GM23248 (cell line): ENCODE data around the gene ARFGEF2. TPM values are rescaled to one million over a fixed set of nuclear protein-coding genes. Genes with fewer than 3 reads are reported as not detected.

Source experiments
- DNase-seq: peaks from one replicate; pipeline ENCODE4 v3.0.0-alpha.2; 2015
- H2AFZ ChIP-seq: fragments of 200-600 bp; sonication (generic); 2 replicates; pipeline ENCODE4 v1.6.1; 2016; ENCODE audit warnings: antibody characterized with exemption
- H3F3A ChIP-seq: fragments of 200-600 bp; sonication (generic); 2 replicates; pipeline ENCODE4 v1.6.1; 2016; ENCODE audit warnings: mild to moderate bottlenecking, antibody characterized with exemption, mixed run types; ENCODE audit not compliant: insufficient read depth
- H3K27ac ChIP-seq: fragments of 200-600 bp; sonication (generic); 2 replicates; pipeline ENCODE4 v1.5.1; 2016; ENCODE audit warnings: mild to moderate bottlenecking
- H3K27me3 ChIP-seq: fragments of 200-600 bp; sonication (generic); replicated peaks from 2 replicates; pipeline ENCODE4 v1.6.1; 2016; ENCODE audit warnings: mild to moderate bottlenecking; ENCODE audit not compliant: insufficient read depth
- H3K36me3 ChIP-seq: fragments of 200-600 bp; sonication (generic); 2 replicates; pipeline ENCODE4 v1.6.1; 2016; ENCODE audit warnings: low read depth, mild to moderate bottlenecking
- H3K4me1 ChIP-seq: fragments of 200-600 bp; sonication (generic); 2 replicates; pipeline ENCODE4 v1.6.1; 2016; ENCODE audit warnings: mild to moderate bottlenecking; ENCODE audit not compliant: insufficient read depth
- H3K4me2 ChIP-seq: fragments of 200-600 bp; sonication (generic); one replicate; pipeline ENCODE4 v1.6.1; 2016; ENCODE audit warnings: mild to moderate bottlenecking; ENCODE audit not compliant: unreplicated experiment
- H3K4me3 ChIP-seq: fragments of 200-600 bp; sonication (generic); 2 replicates; pipeline ENCODE4 v1.5.1; 2016; ENCODE audit warnings: mild to moderate bottlenecking
- H3K79me2 ChIP-seq: fragments of 200-600 bp; sonication (generic); 2 replicates; pipeline ENCODE4 v1.6.1; 2016; ENCODE audit warnings: mild to moderate bottlenecking; ENCODE audit not compliant: insufficient read depth
- H3K9ac ChIP-seq: fragments of 200-600 bp; sonication (generic); 2 replicates; pipeline ENCODE4 v1.6.1; 2016; ENCODE audit warnings: mild to moderate bottlenecking
- H3K9me2 ChIP-seq: fragments of 200-600 bp; sonication (generic); 2 replicates; pipeline ENCODE4 v1.6.1; 2016; ENCODE audit warnings: mixed run types, mild to moderate bottlenecking, moderate library complexity; ENCODE audit not compliant: insufficient read depth
- H3K9me3 ChIP-seq: fragments of 200-600 bp; sonication (generic); one replicate; pipeline ENCODE4 v1.6.1; 2017; ENCODE audit warnings: low read depth
- H4K20me1 ChIP-seq: fragments of 200-600 bp; sonication (generic); 2 replicates; pipeline ENCODE4 v1.6.0; 2016; ENCODE audit not compliant: insufficient read depth
- EZH2 ChIP-seq: fragments of 200-600 bp; sonication (generic); IDR thresholded peaks from 2 replicates; pipeline ENCODE4 v1.6.1; 2018; ENCODE audit warnings: antibody characterized with exemption, mild to moderate bottlenecking; ENCODE audit not compliant: insufficient read depth, poor library complexity, severe bottlenecking
- EZH2phosphoT487 ChIP-seq: fragments of 200-600 bp; sonication (generic); IDR thresholded peaks from 2 replicates; pipeline ENCODE4 v1.6.1; 2018; ENCODE audit warnings: antibody characterized with exemption, moderate library complexity, mild to moderate bottlenecking, low read depth; ENCODE audit not compliant: insufficient read depth
- WGBS, 2 experiments: methylation state at CpG; one replicate each; pipeline ENCODE4 v1.1.6; 2015 to 2017; ENCODE audit warnings: low lambda C conversion rate in 2 of 2, low coverage in 1 of 2; ENCODE audit errors: missing lambda C conversion rate in 2 of 2; 5-methylcytosine and 5-hydroxymethylcytosine counted together
- in situ Hi-C: fragments of 300-500 bp; cut with MboI; formaldehyde crosslinking; loops from 2 replicates; pipeline ENCODE4 v1.15.0; 2020
- polyA plus RNA-seq: library from polyadenylated mRNA; unstranded; fragments of >200 nt; fragmentation: Nextera tagmentation; extraction: Ambion mirVana; gene quantifications from 2 replicates; pipeline ENCODE4 v1.2.1, GENCODE V29; 2016
- total RNA-seq: library from RNA; depleted of rRNA; stranded (reverse); fragments of >200 nt; shearing (Covaris generic); gene quantifications from 2 replicates; pipeline ENCODE4 v1.2.3, GENCODE V29; 2014

ARFGEF2 gene
- total and polyA plus RNA-seq, 2 experiments from 2014 or later, result 7.0 to 30.6 TPM

DNA sequence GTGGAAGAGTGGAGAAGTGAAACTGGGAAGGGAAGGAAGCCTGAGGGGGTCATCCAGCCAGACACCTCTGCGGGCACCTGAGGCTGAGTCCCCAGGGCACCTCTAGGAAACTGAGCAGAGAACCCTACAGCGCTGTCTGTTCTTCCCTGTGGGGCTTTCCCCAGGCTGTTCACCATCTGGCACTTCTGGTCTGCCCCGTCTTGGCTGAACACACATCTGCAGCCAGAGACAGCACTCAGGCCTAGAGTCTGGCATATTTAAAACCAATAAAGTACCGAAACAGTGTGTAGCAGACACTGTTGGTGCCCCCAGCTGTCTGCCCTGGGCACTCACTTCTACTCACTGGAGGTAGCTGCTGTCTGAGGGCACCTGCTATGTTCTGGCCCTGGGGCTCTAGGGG is 9.4 kb upstream of the ARFGEF2 start:
- Histone ChIP-seq H3K9me3 (no peaks in the 10 kb centered on the region), H4K20me1 (no peaks in the 10 kb centered on the region), H3K79me2 (no peaks in the 10 kb centered on the region), H3K36me3 (no peaks in the 10 kb centered on the region), H3K4me3 (no peak overlapping the region), H2AFZ (no peak overlapping the region), H3K9ac (no peak overlapping the region), H3K4me1 (no peaks in the 10 kb centered on the region), H3K27me3 (peaks cover 10% of the 10 kb centered on the region; the same call in 1 of the 2 replicates), H3K27ac (no peak overlapping the region), H3F3A (no peaks in the 10 kb centered on the region), H3K9me2 (no peaks in the 10 kb centered on the region), H3K4me2 (no peak overlapping the region)
- no peak for DNase-seq
- TF ChIP-seq EZH2 (no peak), EZH2phosphoT487 (no peak)
- 55 to 65% methylated on average over 4 of the region's 4 CpGs for WGBS, 2 experiments
- in situ Hi-C loops, result loop anchor here (25.0 kb wide), 1 partner anchor 1250 kb away; no protein-coding TSS in a partner anchor

DNA sequence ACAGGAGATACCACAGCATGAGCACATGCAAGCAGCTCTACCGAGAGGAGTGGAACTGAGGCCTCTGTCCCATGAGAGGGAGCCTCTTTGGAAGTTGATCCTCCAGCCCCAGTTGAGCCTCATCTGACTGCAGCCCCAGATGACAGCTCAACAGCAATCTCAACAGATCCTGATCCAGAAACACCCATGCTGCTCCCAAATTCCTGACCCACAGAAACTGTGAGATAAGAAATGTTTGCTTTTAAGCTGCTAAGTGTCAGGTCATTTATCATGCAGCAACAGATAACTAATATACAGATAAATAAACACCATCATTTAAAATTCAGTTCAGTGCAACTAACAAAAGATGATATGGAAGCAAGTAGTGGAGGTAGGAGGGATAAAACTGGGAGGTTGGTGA is 4.8 kb upstream of the ARFGEF2 start:
- Histone ChIP-seq H4K20me1 (no peaks in the 10 kb centered on the region), H3K4me2 (no peak overlapping the region), H3K27me3 (no peaks in the 10 kb centered on the region; the same call in 1 of the 2 replicates), H3K36me3 (no peaks in the 10 kb centered on the region), H3K4me3 (no peak overlapping the region), H3K9ac (no peak overlapping the region), H3K9me3 (no peaks in the 10 kb centered on the region), H3K9me2 (no peaks in the 10 kb centered on the region), H3F3A (no peaks in the 10 kb centered on the region), H3K79me2 (no peaks in the 10 kb centered on the region), H3K4me1 (peaks cover 4% of the 10 kb centered on the region; the same call in 1 of the 2 replicates), H3K27ac (no peak overlapping the region), H2AFZ (no peak overlapping the region)
- TF ChIP-seq EZH2phosphoT487 (no peak), EZH2 (no peak)
- in situ Hi-C loops, result loop anchor here (25.0 kb wide), 1 partner anchor 1254 kb away; no protein-coding TSS in a partner anchor
- WGBS, 2 experiments, result 0 to 8% methylated on average over 1 of the region's 1 CpG
- no peak for DNase-seq

DNA sequence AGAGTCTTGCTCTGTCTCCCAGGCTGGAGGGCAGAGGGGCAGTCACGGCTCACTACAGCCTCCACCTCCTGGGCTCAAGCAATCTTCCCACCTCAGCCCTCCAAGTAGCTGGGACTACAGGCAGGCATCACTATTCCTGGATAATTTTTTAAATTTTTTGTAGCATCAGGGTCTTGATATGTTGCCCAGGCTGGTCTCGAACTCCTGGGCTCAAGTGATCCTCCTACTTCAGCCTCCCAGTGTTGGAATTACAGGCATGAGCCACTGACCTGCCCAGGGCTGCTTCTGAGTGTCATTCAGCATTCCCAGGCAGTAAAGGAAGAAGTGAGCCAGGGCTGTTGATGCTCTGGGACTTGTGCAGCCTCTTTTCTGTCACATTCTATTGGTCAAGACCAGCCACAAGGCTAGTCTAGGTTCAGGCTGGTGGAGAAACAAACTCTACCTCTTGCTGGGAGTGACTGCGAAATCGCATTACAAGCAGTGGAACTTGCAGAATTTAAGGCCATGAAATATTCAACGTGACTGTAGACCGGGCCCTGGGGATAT is 2.1 kb upstream of the ARFGEF2 start:
- Histone ChIP-seq H3K4me3 (no peak overlapping the region), H3K27me3 (no peaks in the 10 kb centered on the region), H3K36me3 (no peaks in the 10 kb centered on the region), H3K79me2 (peaks cover 27% of the 10 kb centered on the region), H3K4me1 (peaks cover 21% of the 10 kb centered on the region), H3K9ac (no peak overlapping the region), H2AFZ (no peak overlapping the region), H3K4me2 (no peak overlapping the region), H3K9me3 (no peaks in the 10 kb centered on the region), H3F3A (peaks cover 18% of the 10 kb centered on the region), H4K20me1 (no peaks in the 10 kb centered on the region), H3K9me2 (no peaks in the 10 kb centered on the region), H3K27ac (no peak overlapping the region)
- DNase-seq, result no peak
- 61 to 62% methylated on average over 6 of the region's 6 CpGs for whole genome bisulfite sequencing, 2 experiments
- TF ChIP-seq EZH2phosphoT487 (no peak), EZH2 (no peak)
- in situ Hi-C loops, result loop anchor here (25.0 kb wide), 1 partner anchor 1257 kb away; no protein-coding TSS in a partner anchor

DNA sequence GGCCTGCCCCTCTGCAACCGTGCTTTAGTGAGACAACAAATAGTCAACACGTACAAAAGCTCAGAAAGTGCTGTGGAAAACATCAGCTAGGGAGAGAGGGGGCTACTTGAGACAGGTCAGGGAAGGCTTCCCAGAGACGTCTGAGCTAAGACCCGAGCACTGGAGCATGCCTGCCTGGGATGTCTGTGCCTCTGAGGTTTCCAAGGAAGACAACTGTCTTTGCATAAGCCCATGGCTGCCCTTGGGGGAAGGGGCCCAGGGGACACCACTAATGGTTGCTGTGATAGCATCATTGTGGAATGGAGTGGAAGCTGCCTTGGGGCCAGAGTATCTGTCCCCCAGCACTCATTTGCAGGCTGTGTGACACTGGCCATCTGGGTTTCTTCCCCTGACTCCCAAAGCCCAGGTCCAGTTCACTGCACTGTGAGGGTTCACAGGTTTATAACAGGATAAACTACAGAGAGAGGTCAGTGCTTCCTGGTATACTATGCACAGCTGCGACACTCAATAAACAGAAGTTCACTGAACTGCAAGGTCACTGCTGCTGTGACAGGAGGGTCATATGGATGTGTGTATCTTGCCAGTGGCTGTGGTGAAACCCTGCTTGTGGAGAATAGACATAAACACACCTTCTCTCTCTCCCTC is 1.5 kb upstream of the ARFGEF2 start:
- H3K4me2 ChIP-seq, result no peak overlapping the region
- peaks cover 18% of the 10 kb centered on the region for H3F3A ChIP-seq
- H3K27me3 ChIP-seq, result no peaks in the 10 kb centered on the region
- TF ChIP-seq EZH2phosphoT487 (no peak), EZH2 (no peak)
- 62% methylated on average over 5 of the region's 5 CpGs for WGBS, 2 experiments
- in situ Hi-C loops, result loop anchor here (25.0 kb wide), 1 partner anchor 1258 kb away; no protein-coding TSS in a partner anchor
- H2AFZ ChIP-seq, result no peak overlapping the region
- no peak overlapping the region for H3K27ac ChIP-seq
- H3K79me2 ChIP-seq, result peaks cover 33% of the 10 kb centered on the region
- H3K4me1 ChIP-seq, result peaks cover 21% of the 10 kb centered on the region
- no peaks in the 10 kb centered on the region for H3K9me3 ChIP-seq
- H4K20me1 ChIP-seq, result no peaks in the 10 kb centered on the region
- H3K9ac ChIP-seq, result no peak overlapping the region
- no peaks in the 10 kb centered on the region for H3K9me2 ChIP-seq
- no peaks in the 10 kb centered on the region for H3K36me3 ChIP-seq
- DNase-seq, result no peak
- H3K4me3 ChIP-seq, result no peak overlapping the region
